GM18861 (cell line): ENCODE measurements around the gene CHI3L1.
A peak's percentile ranks its signal among the peaks of the same experiment; 100 is the strongest.

Experiments
- ATAC-seq: cut with Tn5 transposase; IDR thresholded peaks from one replicate; pipeline ENCODE4 v1.9.1; 2021; ENCODE audit not compliant: unreplicated experiment

CHI3L1 gene

DNA sequence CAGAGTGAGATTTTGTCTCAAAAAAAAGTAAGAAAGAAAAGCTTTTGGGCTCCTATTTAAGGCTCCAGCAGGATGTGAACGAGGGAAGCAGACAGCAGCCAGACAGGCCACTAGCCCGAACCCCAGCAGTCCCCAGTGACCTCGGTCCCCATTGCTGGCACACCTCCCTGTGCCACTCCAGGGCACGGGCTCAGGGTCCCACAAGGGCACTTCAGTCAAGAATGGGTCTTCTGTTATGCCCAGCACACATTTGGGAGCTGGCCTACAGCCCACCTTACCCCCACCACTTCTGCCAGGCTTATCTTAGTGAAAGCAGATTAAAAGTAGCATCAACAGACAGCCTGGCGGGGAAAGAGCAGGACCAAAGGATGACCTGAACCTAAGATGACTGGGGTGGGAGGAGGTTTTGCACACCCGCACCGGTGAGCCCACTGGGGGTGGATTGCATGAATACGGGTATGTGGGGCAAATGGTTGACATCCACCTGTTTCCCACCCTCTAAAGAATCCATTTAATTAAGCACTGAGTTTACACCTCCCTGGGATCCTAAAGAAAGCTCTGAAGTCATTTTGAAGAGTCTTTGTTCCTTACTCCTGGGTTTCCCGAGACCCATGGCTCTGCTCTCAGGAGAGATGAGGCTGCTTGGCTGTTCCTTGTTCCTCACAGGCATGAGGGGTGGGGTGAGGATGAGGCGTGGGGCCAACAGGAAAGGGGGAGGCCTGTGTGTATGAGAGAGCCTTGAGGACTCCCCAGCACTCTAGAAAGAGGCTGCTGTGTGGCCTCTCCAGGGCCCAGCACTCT, 4.7 kb downstream of the CHI3L1 start:
- ATAC-seq: no peak

DNA sequence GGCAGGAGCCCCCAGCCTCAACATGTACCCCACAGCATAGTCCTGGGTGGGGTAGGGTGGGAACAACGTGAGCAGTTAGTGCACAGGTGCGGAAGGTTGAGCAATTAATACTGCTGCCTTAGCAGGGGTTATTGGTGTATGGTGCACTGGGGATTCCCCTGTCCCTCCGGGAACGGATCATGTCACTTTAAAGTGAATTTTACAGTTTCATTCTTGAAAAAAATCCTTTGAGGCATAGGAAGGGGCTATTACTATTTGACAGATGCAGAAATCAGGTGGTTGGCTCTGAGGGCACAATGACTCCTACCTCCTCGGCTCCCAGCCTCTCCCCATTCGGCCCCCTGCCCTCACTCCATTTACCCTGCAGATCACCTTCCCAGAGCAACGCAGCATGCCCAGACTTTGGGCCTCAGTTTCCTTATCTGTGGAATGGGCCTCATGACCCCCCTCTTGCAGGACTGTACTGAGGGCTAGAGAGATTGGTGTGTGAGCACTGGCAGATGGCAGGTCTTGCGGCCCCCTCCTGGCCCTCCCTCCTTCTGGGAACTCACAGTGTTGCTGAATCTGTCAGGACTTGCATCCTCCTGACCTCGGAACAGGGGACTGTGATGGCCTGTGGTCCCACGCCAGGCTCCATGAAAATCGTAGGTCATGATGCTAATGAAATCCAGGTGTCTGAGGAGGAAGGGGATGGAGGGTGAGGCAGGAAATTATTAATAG, 5.7 kb downstream of the CHI3L1 start:
- ATAC-seq: no peak

DNA sequence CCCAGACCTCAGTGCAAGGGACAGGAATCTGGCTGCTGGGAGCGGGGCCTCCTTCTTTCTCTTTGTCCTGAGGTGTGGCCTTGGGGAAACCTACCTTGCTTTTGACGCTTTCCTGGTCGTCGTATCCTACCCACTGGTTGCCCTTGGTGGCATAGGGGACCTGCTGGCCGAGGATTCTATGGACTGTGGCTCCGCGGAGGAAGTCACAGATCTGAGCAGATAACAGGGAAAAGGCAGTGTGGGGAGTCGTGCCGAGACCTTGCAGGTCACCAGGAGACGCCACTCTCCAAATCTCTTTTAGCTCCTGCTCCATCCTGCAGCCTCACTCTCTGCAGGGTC, 6.9 kb downstream of the CHI3L1 start:
- no peak for ATAC-seq

GRCh38 chr1:203178821-203179666, 7.5 kb downstream of the CHI3L1 start:
- no peak for ATAC-seq

- no peak for ATAC-seq
Observed at GRCh38 chr1:203178083-203178482, 8.4 kb downstream of the CHI3L1 start.

DNA sequence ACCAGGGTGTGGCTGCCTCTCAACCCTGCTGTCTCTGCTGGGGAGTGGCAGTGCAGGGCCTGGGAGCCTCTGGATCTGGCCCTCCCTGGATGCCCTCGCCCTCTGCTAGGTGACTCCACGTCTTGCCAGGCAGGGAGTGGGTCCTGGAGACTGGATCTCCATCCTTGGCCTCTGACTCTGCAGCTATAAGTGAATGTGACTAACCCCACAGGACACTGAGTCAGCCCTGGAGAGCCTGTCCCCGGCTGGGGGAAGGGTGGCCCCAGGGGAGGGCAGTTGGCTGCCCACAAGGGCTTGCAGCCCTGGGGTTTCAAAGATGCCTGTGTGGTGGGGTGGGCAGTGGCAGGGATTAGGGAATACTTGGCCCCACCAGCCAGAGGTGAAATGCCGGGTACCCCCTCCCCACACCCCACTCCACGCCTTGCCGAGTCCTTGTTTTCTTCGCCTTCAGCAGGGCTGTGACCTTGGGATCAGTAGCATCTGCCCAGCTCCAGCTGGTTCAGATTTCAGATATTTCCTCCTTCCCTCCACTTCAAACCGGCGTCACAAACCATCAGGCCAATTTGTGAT, 8.9 kb downstream of the CHI3L1 start:
- ATAC-seq: no peak

GRCh38 chr1:203177036-203177405, 9.5 kb downstream of the CHI3L1 start:
- ATAC-seq: no peak

GRCh38 chr1:203176273-203177035, 10.1 kb downstream of the CHI3L1 start:
- ATAC-seq: no peak

- no peak for ATAC-seq
Observed at GRCh38 chr1:203175827-203176241, 10.7 kb downstream of the CHI3L1 start.

DNA sequence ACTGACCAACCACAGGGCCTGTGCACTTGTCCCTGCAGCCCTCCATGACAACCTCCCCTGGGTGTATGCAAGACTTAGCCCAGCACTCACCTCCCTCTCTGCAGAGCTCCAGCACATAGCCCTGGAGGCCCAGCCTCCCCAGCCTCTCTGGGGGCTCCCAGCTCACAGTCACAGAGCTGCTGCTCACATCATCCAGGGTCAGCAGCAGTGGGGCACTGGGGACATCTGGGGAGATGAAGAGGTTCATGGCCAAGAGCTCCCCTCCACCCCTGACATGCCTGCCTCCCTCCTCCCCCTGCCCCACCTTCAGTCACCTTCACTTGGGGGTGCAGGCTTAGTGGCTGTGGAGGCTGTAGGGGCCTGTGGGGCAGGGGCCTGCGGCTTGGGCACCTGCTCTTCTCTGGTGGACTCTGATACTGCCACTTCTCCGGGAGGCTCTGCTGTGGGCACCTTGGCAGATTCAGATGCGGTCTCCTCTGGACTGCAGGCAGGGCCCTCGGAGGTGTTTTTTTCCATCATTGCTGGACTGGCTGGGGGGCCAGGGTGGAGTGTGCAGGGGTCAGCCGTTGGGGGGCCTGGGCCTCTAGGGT, 11.2 kb downstream of the CHI3L1 start, which contains the start of gene MYBPH:
MYBPH (minus strand) TSS at position 590 of the 590 bp plus-strand sequence; CDS start at position 519, 71 bp downstream.
- no peak for ATAC-seq

DNA sequence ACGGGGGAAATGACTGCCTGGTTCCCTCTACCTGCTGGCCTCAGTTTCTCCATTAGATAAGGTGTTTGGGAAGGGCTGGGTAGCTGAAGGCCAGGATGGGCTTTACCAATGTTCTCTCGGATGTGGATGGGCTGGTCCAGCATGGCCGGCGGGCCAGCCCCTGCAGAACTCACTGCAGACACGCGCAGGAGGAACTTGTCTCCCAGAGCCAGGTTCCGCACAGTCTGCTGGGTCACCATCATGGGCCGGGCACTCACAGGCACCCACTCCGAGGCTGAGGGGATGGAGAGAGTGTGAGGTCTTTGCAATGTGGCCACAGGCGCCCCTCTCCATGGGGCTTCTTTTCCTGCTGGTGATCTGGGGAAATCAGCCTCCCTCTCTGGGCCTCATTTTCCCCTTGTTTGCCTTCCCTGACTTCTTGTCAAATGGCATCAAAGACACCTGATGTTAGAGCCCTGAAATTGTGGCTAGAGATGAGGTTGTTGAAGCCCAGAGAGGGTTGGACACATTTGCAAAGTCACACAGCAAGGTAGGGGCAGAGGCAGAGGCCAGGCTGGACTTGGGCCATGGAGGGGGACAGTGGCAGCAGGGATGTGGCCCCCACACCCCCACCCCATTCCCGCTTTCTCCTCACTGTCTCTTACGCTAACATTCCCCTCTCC, 12.0 kb downstream of the CHI3L1 start:
- ATAC-seq: no peak

- ATAC-seq: peak; percentile 98
Observed at GRCh38 chr1:203173566-203173965, 12.9 kb downstream of the CHI3L1 start.

GRCh38 chr1:203173011-203173555, 13.4 kb downstream of the CHI3L1 start:
- ATAC-seq: no peak

- no peak for ATAC-seq
Observed at GRCh38 chr1:203172184-203173010, 14.1 kb downstream of the CHI3L1 start.

DNA sequence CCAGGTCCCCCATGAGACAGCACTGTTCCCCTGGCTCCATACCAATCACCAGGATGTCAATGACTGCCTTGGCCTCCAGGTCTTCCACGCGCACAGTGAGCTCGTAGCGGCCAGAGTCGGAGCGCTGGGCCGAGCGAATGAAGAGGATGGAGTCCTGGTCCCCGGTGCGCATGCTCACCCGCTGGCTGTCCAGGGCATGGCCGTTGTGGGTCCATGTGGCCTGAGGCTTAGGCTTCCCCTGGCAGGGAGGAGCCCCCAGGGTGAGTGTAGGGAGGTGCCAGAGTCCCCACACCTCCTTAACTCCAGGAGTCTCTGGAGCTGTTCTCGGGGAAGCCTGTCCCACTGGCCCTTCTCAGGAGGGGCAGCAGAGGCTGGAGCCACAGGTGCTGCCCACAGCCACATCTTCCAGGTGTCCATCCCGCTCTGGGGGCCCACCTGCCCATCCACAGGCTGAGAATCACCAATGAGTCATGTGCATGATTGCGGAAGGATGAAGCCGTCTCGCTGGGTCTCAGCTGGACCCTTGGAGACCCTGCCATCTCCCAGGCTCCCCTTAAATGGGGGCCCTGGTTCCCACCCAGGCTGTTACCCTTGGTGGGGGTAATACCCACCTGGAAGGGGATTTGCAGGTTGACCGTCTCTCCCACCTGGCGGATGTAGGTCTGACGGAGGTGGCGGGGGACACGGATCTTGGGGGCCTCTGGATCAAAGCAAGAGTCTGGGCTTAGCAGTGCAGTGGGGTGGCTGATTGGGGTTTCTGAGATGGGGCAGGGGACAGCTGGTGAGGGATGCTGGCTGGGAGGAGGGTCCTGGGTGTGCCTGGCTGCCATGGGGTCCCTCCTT, 14.9 kb downstream of the CHI3L1 start:
- ATAC-seq: no peak

DNA sequence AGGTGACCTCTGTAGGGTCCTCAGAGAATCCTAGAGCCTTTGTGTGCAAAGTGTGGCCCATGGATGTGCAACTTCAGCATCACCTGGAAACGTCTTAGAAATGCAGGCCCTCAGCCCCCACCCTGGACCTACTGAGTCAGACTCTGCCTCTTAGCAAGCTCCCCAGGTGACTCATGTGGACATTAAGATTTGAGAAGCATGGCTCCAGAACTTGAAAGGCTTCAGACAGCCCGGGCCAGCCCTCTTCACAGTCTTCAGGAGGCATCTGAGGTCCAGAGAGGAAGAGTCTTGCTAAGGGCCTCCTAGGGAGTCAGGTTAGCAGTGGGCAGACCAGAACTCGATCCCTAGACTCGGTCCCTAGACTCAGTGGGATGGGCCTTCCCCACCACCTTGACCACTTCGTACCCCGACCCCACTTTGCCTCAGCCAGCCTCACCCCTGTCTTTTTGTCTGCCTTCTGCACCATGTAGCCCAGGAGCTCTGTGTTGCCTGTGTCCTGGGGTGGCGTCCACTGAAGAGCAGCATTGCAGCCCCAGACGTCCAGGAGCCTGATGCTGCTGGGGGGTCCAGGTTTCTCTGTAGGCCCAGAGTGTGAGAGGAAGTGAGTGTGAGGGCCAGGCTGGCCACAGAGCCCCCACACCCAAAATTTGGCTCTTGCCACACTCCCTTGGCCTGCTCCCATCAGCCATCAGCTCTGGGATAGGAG, 15.7 kb downstream of the CHI3L1 start:
- ATAC-seq: no peak
